Glutamatergic neuron (in vitro differentiated cells): ENCODE data around the gene CCDC106. TPM values are rescaled to one million over a fixed set of nuclear protein-coding genes. Genes with fewer than 3 reads are reported as not detected.

ENCODE experiments used
- DNase-seq: peaks from one replicate; pipeline ENCODE4 v3.0.0; 2022
- H3K27ac Mint-ChIP-seq: one replicate; pipeline ENCODE4 v1.8.0; 2020; ENCODE audit warnings: mild to moderate bottlenecking, mixed read lengths, inconsistent platforms; ENCODE audit not compliant: unreplicated experiment
- H3K27me3 Mint-ChIP-seq: one replicate; pipeline ENCODE4 v1.8.0; 2020; ENCODE audit warnings: mild to moderate bottlenecking, moderate library complexity, mixed read lengths, inconsistent platforms; ENCODE audit not compliant: unreplicated experiment
- H3K36me3 Mint-ChIP-seq: one replicate; pipeline ENCODE4 v1.8.0; 2020; ENCODE audit warnings: mild to moderate bottlenecking, mixed read lengths, inconsistent platforms; ENCODE audit not compliant: unreplicated experiment
- H3K4me1 Mint-ChIP-seq: one replicate; pipeline ENCODE4 v1.8.0; 2020; ENCODE audit warnings: mild to moderate bottlenecking, low read depth, mixed read lengths, inconsistent platforms; ENCODE audit not compliant: unreplicated experiment
- H3K4me3 Mint-ChIP-seq: one replicate; pipeline ENCODE4 v1.8.0; 2020; ENCODE audit warnings: mild to moderate bottlenecking, mixed read lengths, inconsistent platforms; ENCODE audit not compliant: unreplicated experiment
- H3K9me3 Mint-ChIP-seq: one replicate; pipeline ENCODE4 v1.8.0; 2020; ENCODE audit warnings: mild to moderate bottlenecking, moderate library complexity, mixed read lengths, inconsistent platforms; ENCODE audit not compliant: unreplicated experiment
- total RNA-seq: library from RNA; stranded (reverse); fragmentation: NEBNext Ultra II Directional; extraction: Animal tissue kit (Norgen Biotek cat#: 25700); gene quantifications from one replicate; pipeline ENCODE4 v1.2.1, GENCODE V29; 2021; ENCODE audit not compliant: unreplicated experiment
- TF ChIP-seq, protein P1 (sequence below): fragments of 200-600 bp; sonication (generic); IDR thresholded peaks from one replicate; pipeline ENCODE4 v1.5.0; 2021; ENCODE audit not compliant: partially characterized antibody, unreplicated experiment

The CCDC106 gene
- total RNA-seq, 1 donor from 2014 or later = 32.1 TPM

GRCh38 chr19:55692681-55693081 lies 44.7 kb downstream of the CCDC106 start:
- TF ChIP-seq, protein P1, sequence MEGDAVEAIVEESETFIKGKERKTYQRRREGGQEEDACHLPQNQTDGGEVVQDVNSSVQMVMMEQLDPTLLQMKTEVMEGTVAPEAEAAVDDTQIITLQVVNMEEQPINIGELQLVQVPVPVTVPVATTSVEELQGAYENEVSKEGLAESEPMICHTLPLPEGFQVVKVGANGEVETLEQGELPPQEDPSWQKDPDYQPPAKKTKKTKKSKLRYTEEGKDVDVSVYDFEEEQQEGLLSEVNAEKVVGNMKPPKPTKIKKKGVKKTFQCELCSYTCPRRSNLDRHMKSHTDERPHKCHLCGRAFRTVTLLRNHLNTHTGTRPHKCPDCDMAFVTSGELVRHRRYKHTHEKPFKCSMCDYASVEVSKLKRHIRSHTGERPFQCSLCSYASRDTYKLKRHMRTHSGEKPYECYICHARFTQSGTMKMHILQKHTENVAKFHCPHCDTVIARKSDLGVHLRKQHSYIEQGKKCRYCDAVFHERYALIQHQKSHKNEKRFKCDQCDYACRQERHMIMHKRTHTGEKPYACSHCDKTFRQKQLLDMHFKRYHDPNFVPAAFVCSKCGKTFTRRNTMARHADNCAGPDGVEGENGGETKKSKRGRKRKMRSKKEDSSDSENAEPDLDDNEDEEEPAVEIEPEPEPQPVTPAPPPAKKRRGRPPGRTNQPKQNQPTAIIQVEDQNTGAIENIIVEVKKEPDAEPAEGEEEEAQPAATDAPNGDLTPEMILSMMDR = no peak
- Mint-ChIP-seq H3K4me1 (no peaks in the 10 kb centered on the region), H3K9me3 (peaks cover 4% of the 10 kb centered on the region), H3K27me3 (peaks cover 8% of the 10 kb centered on the region), H3K27ac (no peak overlapping the region), H3K4me3 (no peak overlapping the region), H3K36me3 (no peaks in the 10 kb centered on the region)
- no peak for DNase-seq

- H3K4me1 Mint-ChIP-seq = no peaks in the 10 kb centered on the region
- H3K27ac Mint-ChIP-seq = no peak overlapping the region
- DNase-seq = no peak
- TF ChIP-seq, protein P1 = no peak
- H3K4me3 Mint-ChIP-seq = no peak overlapping the region
- H3K9me3 Mint-ChIP-seq = peaks cover 4% of the 10 kb centered on the region
- peaks cover 10% of the 10 kb centered on the region for H3K27me3 Mint-ChIP-seq
- H3K36me3 Mint-ChIP-seq = no peaks in the 10 kb centered on the region
These were observed 45.4 kb downstream of the CCDC106 start for GRCh38 chr19:55693336-55693974.

DNA sequence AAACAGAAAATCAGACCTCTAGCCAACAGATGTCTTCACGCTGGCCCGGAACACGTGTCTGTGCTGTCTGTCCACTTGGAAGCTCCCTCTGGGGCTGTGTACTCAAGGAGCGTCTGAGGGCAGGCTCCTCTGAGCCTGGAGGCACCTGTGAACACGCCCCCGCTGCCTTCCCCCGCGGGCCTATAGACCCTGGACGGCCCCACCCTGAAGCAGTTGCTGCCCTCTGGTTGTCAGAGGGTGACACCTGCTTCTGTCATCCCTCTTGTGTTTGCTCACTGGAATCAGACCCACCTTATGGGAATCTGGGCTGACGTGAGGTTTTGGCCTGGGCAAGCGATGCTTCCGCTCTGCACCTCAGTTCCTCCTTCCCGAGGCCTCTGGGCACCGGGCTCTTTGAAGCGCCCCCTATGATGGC lies 46.2 kb downstream of the CCDC106 start:
- Mint-ChIP-seq H3K4me1 (no peaks in the 10 kb centered on the region), H3K27ac (no peak overlapping the region), H3K4me3 (no peak overlapping the region), H3K36me3 (no peaks in the 10 kb centered on the region), H3K27me3 (peaks cover 12% of the 10 kb centered on the region), H3K9me3 (peaks cover 4% of the 10 kb centered on the region)
- no peak for DNase-seq
- TF ChIP-seq, protein P1 = no peak

GRCh38 chr19:55694656-55695491 lies 46.9 kb downstream of the CCDC106 start:
- H3K36me3 Mint-ChIP-seq = no peaks in the 10 kb centered on the region
- TF ChIP-seq, protein P1 = no peak
- no peak overlapping the region for H3K27ac Mint-ChIP-seq
- H3K4me1 Mint-ChIP-seq = no peaks in the 10 kb centered on the region
- peaks cover 12% of the 10 kb centered on the region for H3K27me3 Mint-ChIP-seq
- H3K4me3 Mint-ChIP-seq = no peak overlapping the region
- no peak for DNase-seq
- H3K9me3 Mint-ChIP-seq = peaks cover 4% of the 10 kb centered on the region
